Mucosa of rectum (tissue), 2 donors: Measurements from ENCODE around the gene SV2B.

ENCODE experiments used
- H3K27ac ChIP-seq, 2 donors: one replicate each; pipeline ENCODE4 v1.7.0; 2013; ENCODE audit warnings: inconsistent platforms in 2 of 2, low read depth in 2 of 2, low read length in 2 of 2
- H3K27me3 ChIP-seq, 2 donors: one replicate each; pipeline ENCODE4 v1.7.0; 2013; ENCODE audit warnings: low read length in 2 of 2; ENCODE audit not compliant: control insufficient read depth in 2 of 2, insufficient read depth in 2 of 2
- H3K36me3 ChIP-seq, 2 donors: one replicate each; pipeline ENCODE4 v1.7.0; 2013; ENCODE audit warnings: low read length in 2 of 2; ENCODE audit not compliant: control insufficient read depth in 2 of 2, insufficient read depth in 2 of 2
- H3K4me1 ChIP-seq, 2 donors: one replicate each; pipeline ENCODE4 v1.7.0; 2013; ENCODE audit warnings: low read length in 2 of 2, mild to moderate bottlenecking in 1 of 2; ENCODE audit not compliant: control insufficient read depth in 2 of 2, insufficient read depth in 2 of 2
- H3K4me3 ChIP-seq, 2 donors: one replicate each; pipeline ENCODE4 v1.7.0; 2013; ENCODE audit warnings: low read length in 2 of 2
- H3K9ac ChIP-seq, 2 donors: one replicate each; pipeline ENCODE4 v1.7.0; 2013; ENCODE audit warnings: low read length in 2 of 2, low read depth in 1 of 2, mild to moderate bottlenecking in 1 of 2
- H3K9me3 ChIP-seq, 2 donors: one replicate each; pipeline ENCODE4 v1.7.0; 2013; ENCODE audit warnings: low read length in 2 of 2; ENCODE audit not compliant: control insufficient read depth in 2 of 2
- donor health status: healthy.
- donor health status: Normal muscosa, but diverticular disease.

The SV2B gene

GRCh38 chr15:91271565-91272153, 171.6 kb downstream of the SV2B start:
- no peaks in the 10 kb centered on the region for H3K4me1 ChIP-seq
- no peak overlapping the region for H3K4me3 ChIP-seq
- no peaks in the 10 kb centered on the region for H3K27me3 ChIP-seq
- no peak overlapping the region for H3K27ac ChIP-seq
- H3K9ac ChIP-seq, result no peak overlapping the region
- H3K36me3 ChIP-seq, result no peaks in the 10 kb centered on the region
- no peaks in the 10 kb centered on the region for H3K9me3 ChIP-seq

GRCh38 chr15:91275844-91276243, 175.8 kb downstream of the SV2B start:
- no peak overlapping the region for H3K9ac ChIP-seq
- no peak overlapping the region for H3K27ac ChIP-seq
- no peak overlapping the region for H3K4me3 ChIP-seq
- H3K4me1 ChIP-seq, result no peaks in the 10 kb centered on the region
- no peaks in the 10 kb centered on the region for H3K9me3 ChIP-seq
- H3K36me3 ChIP-seq, result no peaks in the 10 kb centered on the region
- H3K27me3 ChIP-seq, result no peaks in the 10 kb centered on the region

GRCh38 chr15:91278951-91279350, 178.9 kb downstream of the SV2B start:
- no peaks in the 10 kb centered on the region for H3K9me3 ChIP-seq
- H3K27ac ChIP-seq, result no peak overlapping the region
- no peaks in the 10 kb centered on the region for H3K27me3 ChIP-seq
- no peaks in the 10 kb centered on the region for H3K4me1 ChIP-seq
- no peak overlapping the region for H3K9ac ChIP-seq
- no peaks in the 10 kb centered on the region for H3K36me3 ChIP-seq
- no peak overlapping the region for H3K4me3 ChIP-seq

- Histone ChIP-seq H3K9ac (no peak overlapping the region), H3K4me1 (no peaks in the 10 kb centered on the region), H3K9me3 (no peaks in the 10 kb centered on the region), H3K27ac (no peak overlapping the region), H3K4me3 (no peak overlapping the region), H3K27me3 (no peaks in the 10 kb centered on the region), H3K36me3 (no peaks in the 10 kb centered on the region)
Observed at GRCh38 chr15:91279486-91279885, 179.4 kb downstream of the SV2B start.

- no peaks in the 10 kb centered on the region for H3K36me3 ChIP-seq
- H3K4me1 ChIP-seq, result no peaks in the 10 kb centered on the region
- no peak overlapping the region for H3K9ac ChIP-seq
- H3K27ac ChIP-seq, result no peak overlapping the region
- H3K9me3 ChIP-seq, result no peaks in the 10 kb centered on the region
- H3K27me3 ChIP-seq, result no peaks in the 10 kb centered on the region
- H3K4me3 ChIP-seq, result no peak overlapping the region
Observed at GRCh38 chr15:91281947-91282346, 181.9 kb downstream of the SV2B start.

GRCh38 chr15:91282486-91282885, 182.4 kb downstream of the SV2B start:
- Histone ChIP-seq H3K4me1 (no peaks in the 10 kb centered on the region), H3K4me3 (no peak overlapping the region), H3K27ac (no peak overlapping the region), H3K9ac (no peak overlapping the region), H3K9me3 (no peaks in the 10 kb centered on the region), H3K27me3 (no peaks in the 10 kb centered on the region), H3K36me3 (no peaks in the 10 kb centered on the region)

GRCh38 chr15:91283155-91283554, 183.1 kb downstream of the SV2B start:
- H3K27me3 ChIP-seq, result no peaks in the 10 kb centered on the region
- H3K27ac ChIP-seq, result no peak overlapping the region
- no peaks in the 10 kb centered on the region for H3K9me3 ChIP-seq
- H3K36me3 ChIP-seq, result no peaks in the 10 kb centered on the region
- H3K4me1 ChIP-seq, result no peaks in the 10 kb centered on the region
- no peak overlapping the region for H3K4me3 ChIP-seq
- H3K9ac ChIP-seq, result no peak overlapping the region

- H3K27ac ChIP-seq, result no peak overlapping the region
- H3K27me3 ChIP-seq, result no peaks in the 10 kb centered on the region
- H3K4me1 ChIP-seq, result no peaks in the 10 kb centered on the region
- H3K4me3 ChIP-seq, result no peak overlapping the region
- no peaks in the 10 kb centered on the region for H3K9me3 ChIP-seq
- no peak overlapping the region for H3K9ac ChIP-seq
- no peaks in the 10 kb centered on the region for H3K36me3 ChIP-seq
Observed at GRCh38 chr15:91284758-91285466, 184.9 kb downstream of the SV2B start.

- Histone ChIP-seq H3K4me3 (no peak overlapping the region), H3K36me3 (no peaks in the 10 kb centered on the region), H3K4me1 (no peaks in the 10 kb centered on the region), H3K27me3 (no peaks in the 10 kb centered on the region), H3K27ac (no peak overlapping the region), H3K9ac (no peak overlapping the region), H3K9me3 (no peaks in the 10 kb centered on the region)
Observed at GRCh38 chr15:91289324-91289723, 189.3 kb downstream of the SV2B start.

- Histone ChIP-seq H3K9ac (no peak overlapping the region), H3K9me3 (no peaks in the 10 kb centered on the region), H3K27ac (no peak overlapping the region), H3K27me3 (peaks cover 0 to 3% of the 10 kb centered on the region in 2 donors), H3K4me3 (no peak overlapping the region), H3K4me1 (no peaks in the 10 kb centered on the region), H3K36me3 (no peaks in the 10 kb centered on the region)
Observed at GRCh38 chr15:91290553-91290952, 190.5 kb downstream of the SV2B start.
